Calu3 (cell line): Measurements from ENCODE around the gene ZFP42. TPM values are rescaled to one million over a fixed set of nuclear protein-coding genes. Genes with fewer than 3 reads are reported as not detected.

Experiments used
- BruUV-seq: library from RNA; stranded (reverse); fragments of 400-500 nt; replicated peaks from 2 replicates; lab custom pipeline; 2021; lab: Mats Ljungman, UMichigan
- CTCF ChIA-PET: fragments of 300-600 bp; sonication (Branson Sonifier 250); formaldehyde crosslinking; loops from one replicate; lab custom pipeline; 2022; ENCODE audit warnings: antibody characterized with exemption; lab: Charles Lee
- DNase-seq: peaks from one replicate; pipeline ENCODE4 v3.0.0; 2022
- H3K27ac Mint-ChIP-seq: one replicate; pipeline ENCODE4 v1.8.0; 2022; ENCODE audit warnings: mixed read lengths; ENCODE audit not compliant: unreplicated experiment
- H3K27me3 Mint-ChIP-seq: one replicate; pipeline ENCODE4 v1.8.0; 2022; ENCODE audit warnings: mixed read lengths; ENCODE audit not compliant: unreplicated experiment
- H3K36me3 Mint-ChIP-seq: one replicate; pipeline ENCODE4 v1.8.0; 2022; ENCODE audit warnings: mild to moderate bottlenecking, moderate library complexity, mixed read lengths; ENCODE audit not compliant: insufficient read depth, unreplicated experiment
- H3K4me1 Mint-ChIP-seq: one replicate; pipeline ENCODE4 v1.8.0; 2022; ENCODE audit warnings: mild to moderate bottlenecking, low read depth, mixed read lengths; ENCODE audit not compliant: unreplicated experiment
- H3K4me3 Mint-ChIP-seq: one replicate; pipeline ENCODE4 v1.8.0; 2022; ENCODE audit warnings: mild to moderate bottlenecking, low read depth, moderate library complexity, mixed read lengths; ENCODE audit not compliant: unreplicated experiment
- H3K9me3 Mint-ChIP-seq: one replicate; pipeline ENCODE4 v1.8.0; 2022; ENCODE audit warnings: low read depth, mixed read lengths; ENCODE audit not compliant: unreplicated experiment
- CTCF ChIP-seq: fragments of 200-600 bp; IDR thresholded peaks from one replicate; pipeline ENCODE4 v1.8.0; 2022; ENCODE audit warnings: antibody characterized with exemption; ENCODE audit not compliant: unreplicated experiment
- intact Hi-C: fragments of 100-400 bp; cut with micrococcal nuclease; formaldehyde crosslinking; loops from one replicate; pipeline ENCODE4 v1.10.0; 2022; ENCODE audit not compliant: unreplicated experiment
- total RNA-seq: library from RNA; stranded (reverse); gene quantifications from 2 replicates; pipeline ENCODE4 v1.2.3, GENCODE V29; 2022

ZFP42 gene
- total RNA-seq, 1 experiment from 2014 or later: not detected

GRCh38 chr4:188002751-188003150 is 7.2 kb downstream of the ZFP42 start:
- Mint-ChIP-seq H3K27ac (no peak overlapping the region), H3K9me3 (no peaks in the 10 kb centered on the region), H3K4me3 (no peak overlapping the region), H3K36me3 (no peaks in the 10 kb centered on the region), H3K4me1 (peaks cover 14% of the 10 kb centered on the region), H3K27me3 (no peaks in the 10 kb centered on the region)
- no peak for DNase-seq
- intact Hi-C loops: no loop called here
- TF ChIP-seq CTCF: no peak
- CTCF ChIA-PET: no interaction called here
- no TSS peak for BruUV-seq

- CTCF ChIA-PET: no interaction called here
- Mint-ChIP-seq H3K4me1 (peaks cover 14% of the 10 kb centered on the region), H3K9me3 (peaks cover 2% of the 10 kb centered on the region), H3K36me3 (no peaks in the 10 kb centered on the region), H3K4me3 (no peak overlapping the region), H3K27ac (no peak overlapping the region), H3K27me3 (no peaks in the 10 kb centered on the region)
- no peak for TF ChIP-seq CTCF
- DNase-seq: no peak
- intact Hi-C loops: no loop called here
- BruUV-seq: no TSS peak
These were observed 10.0 kb downstream of the ZFP42 start for GRCh38 chr4:188005561-188005960.

- no TSS peak for BruUV-seq
- no peaks in the 10 kb centered on the region for H3K27me3 Mint-ChIP-seq
- no peaks in the 10 kb centered on the region for H3K36me3 Mint-ChIP-seq
- TF ChIP-seq CTCF: no peak
- peaks cover 2% of the 10 kb centered on the region for H3K9me3 Mint-ChIP-seq
- H3K27ac Mint-ChIP-seq: no peak overlapping the region
- H3K4me1 Mint-ChIP-seq: peaks cover 14% of the 10 kb centered on the region
- no peak overlapping the region for H3K4me3 Mint-ChIP-seq
- CTCF ChIA-PET: no interaction called here
- intact Hi-C loops: no loop called here
- no peak for DNase-seq
These were observed 10.8 kb downstream of the ZFP42 start for GRCh38 chr4:188006285-188006848.

- H3K27me3 Mint-ChIP-seq: no peaks in the 10 kb centered on the region
- no peaks in the 10 kb centered on the region for H3K36me3 Mint-ChIP-seq
- TF ChIP-seq CTCF: no peak
- DNase-seq: no peak
- no peak overlapping the region for H3K27ac Mint-ChIP-seq
- H3K4me1 Mint-ChIP-seq: no peaks in the 10 kb centered on the region
- no peak overlapping the region for H3K4me3 Mint-ChIP-seq
- intact Hi-C loops: no loop called here
- H3K9me3 Mint-ChIP-seq: peaks cover 2% of the 10 kb centered on the region
- no TSS peak for BruUV-seq
- CTCF ChIA-PET: no interaction called here
These were observed 12.8 kb downstream of the ZFP42 start for GRCh38 chr4:188008377-188008776.
